GM12865 (cell line): ENCODE data around the gene DRC7.

ENCODE experiments used
- DNase-seq: peaks from one replicate; pipeline ENCODE4 v3.0.0; 2010; ENCODE audit warnings: low read depth
- H3K4me3 ChIP-seq: 2 replicates; pipeline ENCODE4 v1.5.1; 2011; ENCODE audit warnings: mild to moderate bottlenecking, low read depth, low read length, control low read depth
- TF ChIP-seq, protein P1 (sequence below): IDR thresholded peaks from 2 replicates; pipeline ENCODE4 v1.5.1; 2011; ENCODE audit warnings: low read length, control low read depth, low read depth, inconsistent platforms; ENCODE audit not compliant: insufficient read depth; ENCODE audit errors: missing control alignments

DRC7 gene

GRCh38 chr16:57679016-57679415 lies 15.6 kb upstream of the DRC7 start:
- H3K4me3 ChIP-seq = no peak overlapping the region
- TF ChIP-seq, protein P1, sequence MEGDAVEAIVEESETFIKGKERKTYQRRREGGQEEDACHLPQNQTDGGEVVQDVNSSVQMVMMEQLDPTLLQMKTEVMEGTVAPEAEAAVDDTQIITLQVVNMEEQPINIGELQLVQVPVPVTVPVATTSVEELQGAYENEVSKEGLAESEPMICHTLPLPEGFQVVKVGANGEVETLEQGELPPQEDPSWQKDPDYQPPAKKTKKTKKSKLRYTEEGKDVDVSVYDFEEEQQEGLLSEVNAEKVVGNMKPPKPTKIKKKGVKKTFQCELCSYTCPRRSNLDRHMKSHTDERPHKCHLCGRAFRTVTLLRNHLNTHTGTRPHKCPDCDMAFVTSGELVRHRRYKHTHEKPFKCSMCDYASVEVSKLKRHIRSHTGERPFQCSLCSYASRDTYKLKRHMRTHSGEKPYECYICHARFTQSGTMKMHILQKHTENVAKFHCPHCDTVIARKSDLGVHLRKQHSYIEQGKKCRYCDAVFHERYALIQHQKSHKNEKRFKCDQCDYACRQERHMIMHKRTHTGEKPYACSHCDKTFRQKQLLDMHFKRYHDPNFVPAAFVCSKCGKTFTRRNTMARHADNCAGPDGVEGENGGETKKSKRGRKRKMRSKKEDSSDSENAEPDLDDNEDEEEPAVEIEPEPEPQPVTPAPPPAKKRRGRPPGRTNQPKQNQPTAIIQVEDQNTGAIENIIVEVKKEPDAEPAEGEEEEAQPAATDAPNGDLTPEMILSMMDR = no peak
- no peak for DNase-seq

DNA sequence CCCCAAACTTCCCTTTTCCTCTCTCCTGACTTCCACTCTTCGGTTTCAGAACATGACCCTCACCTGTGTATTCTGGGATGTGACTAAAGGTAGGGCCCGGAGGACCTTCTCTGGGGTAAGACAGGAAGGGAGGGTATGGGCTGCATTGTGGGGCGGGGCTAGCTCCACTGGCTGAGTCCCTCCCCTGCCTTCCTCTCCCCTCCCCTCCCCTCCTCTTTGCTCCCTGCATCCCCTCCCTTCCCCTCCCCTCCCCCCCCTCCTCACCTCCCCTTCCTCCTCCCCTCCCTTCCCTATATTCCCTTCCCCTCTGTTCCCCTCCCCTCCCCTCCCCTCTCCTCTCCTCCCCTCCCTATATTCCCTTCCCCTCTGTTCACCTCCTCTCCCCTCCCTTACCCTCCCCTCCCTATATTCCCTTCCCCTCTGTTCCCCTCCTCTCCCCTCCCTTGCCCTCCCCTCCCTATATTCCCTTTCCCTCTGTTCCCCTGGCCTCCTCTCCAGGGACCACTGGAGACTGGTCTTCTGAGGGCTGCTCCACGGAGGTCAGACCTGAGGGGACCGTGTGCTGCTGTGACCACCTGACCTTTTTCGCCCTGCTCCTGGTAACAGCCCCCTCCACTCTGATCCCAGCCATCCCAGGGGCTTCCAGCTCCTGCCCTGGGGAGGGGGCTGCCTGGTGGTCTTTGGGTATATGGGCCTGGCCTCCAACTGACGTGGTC lies 14.7 kb upstream of the DRC7 start:
- TF ChIP-seq, protein P1 = no peak
- no peak overlapping the region for H3K4me3 ChIP-seq
- no peak for DNase-seq

- TF ChIP-seq, protein P1 = no peak
- no peak for DNase-seq
- no peak overlapping the region for H3K4me3 ChIP-seq
Measured at GRCh38 chr16:57680842-57681375, 13.7 kb upstream of the DRC7 start.

- TF ChIP-seq, protein P1 = no peak
- DNase-seq = no peak
- no peak overlapping the region for H3K4me3 ChIP-seq
Measured at GRCh38 chr16:57681950-57682728, 12.5 kb upstream of the DRC7 start.

DNA sequence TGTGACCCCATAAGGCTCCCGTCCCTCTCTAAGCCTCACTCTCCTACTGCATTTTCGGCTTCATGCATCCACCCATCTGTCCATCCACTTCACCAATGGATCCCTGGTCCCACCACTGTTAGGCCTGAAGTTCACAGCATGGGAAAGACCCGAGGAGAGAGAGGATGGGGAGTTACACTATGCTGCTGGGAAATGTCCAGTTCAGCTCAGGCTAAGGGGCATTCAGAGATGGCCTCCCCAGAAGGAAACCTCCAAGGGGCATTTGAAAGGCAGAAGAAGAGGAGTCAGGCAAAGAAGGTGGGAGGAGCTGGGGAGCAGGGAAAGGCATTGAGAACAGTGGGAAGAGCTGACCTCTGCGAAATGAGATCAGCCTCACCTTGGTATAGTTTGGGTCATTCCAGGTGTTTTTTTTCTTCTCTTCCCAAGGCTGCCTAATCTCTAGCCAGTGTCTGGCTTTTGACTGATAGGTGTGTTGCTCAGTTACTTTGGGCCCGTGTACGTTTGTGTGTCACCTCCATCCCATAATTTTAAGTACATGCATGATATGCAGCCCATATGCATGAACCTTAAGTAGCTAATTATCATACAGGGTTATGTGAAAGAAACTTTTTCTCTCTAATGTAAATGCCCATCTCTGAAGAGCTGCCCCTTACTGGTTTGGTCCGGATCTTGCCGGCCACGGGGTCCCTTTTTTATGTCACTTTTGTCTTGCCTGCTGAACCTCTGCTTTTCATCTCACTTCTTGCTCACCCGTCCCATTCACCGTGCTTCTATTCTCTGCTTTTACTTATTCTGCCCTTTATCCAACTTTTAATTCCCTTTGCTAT lies 11.6 kb upstream of the DRC7 start:
- TF ChIP-seq, protein P1 = no peak
- DNase-seq = no peak
- H3K4me3 ChIP-seq = no peak overlapping the region

GRCh38 chr16:57683636-57684545 lies 10.7 kb upstream of the DRC7 start:
- TF ChIP-seq, protein P1 = no peak
- no peak for DNase-seq
- no peak overlapping the region for H3K4me3 ChIP-seq
